H1 (cell line): Measurements from ENCODE around the gene UBP1. TPM values are rescaled to one million over a fixed set of nuclear protein-coding genes. Genes with fewer than 3 reads are reported as not detected.

Source experiments
- BRCA1 ChIP-seq: IDR thresholded peaks from 2 replicates; pipeline ENCODE4 v1.6.1; 2012; ENCODE audit warnings: low read depth, low read length, improper control_type of control experiment
- CHD2 ChIP-seq: IDR thresholded peaks from 2 replicates; pipeline ENCODE4 v1.6.1; 2012; ENCODE audit warnings: low read length, improper control_type of control experiment
- MAFK ChIP-seq: IDR thresholded peaks from 2 replicates; pipeline ENCODE4 v1.6.1; 2012; ENCODE audit warnings: low read depth, mild to moderate bottlenecking, improper control_type of control experiment, low read length
- PHF8 ChIP-seq: fragments of 200-600 bp; sonication (generic); conservative IDR thresholded peaks from 2 replicates; pipeline ENCODE4 v1.7.1; 2012; ENCODE audit warnings: low read depth, mild to moderate bottlenecking, inconsistent platforms, low read length, moderate library complexity
- POU5F1 ChIP-seq: IDR thresholded peaks from 2 replicates; pipeline ENCODE4 v1.6.1; 2011; ENCODE audit warnings: low read depth, mild to moderate bottlenecking, low read length, moderate library complexity
- SP1 ChIP-seq: IDR thresholded peaks from 2 replicates; pipeline ENCODE4 v1.6.1; 2011; ENCODE audit warnings: low read depth, low read length
- SP2 ChIP-seq: IDR thresholded peaks from 2 replicates; pipeline ENCODE4 v1.6.1; 2012; ENCODE audit warnings: mild to moderate bottlenecking, low read length, inconsistent platforms
- TBP ChIP-seq: IDR thresholded peaks from 2 replicates; pipeline ENCODE4 v1.6.1; 2011; ENCODE audit warnings: low read depth, low read length, improper control_type of control experiment
- polyA plus RNA-seq, 7 experiments: library from polyadenylated mRNA; depleted of rRNA in 3 of 7; stranded (reverse) in 5 of 7; unstranded in 2 of 7; fragments of >200 nt in 5 of 7; fragments of 200-250 nt in 2 of 7; gene quantifications; 1 replicate in 5 of 7; 2 replicates in 1 of 7; 4 replicates in 1 of 7; pipeline versions ENCODE4 v1.2.1 to v1.2.3, GENCODE V29; 2011 to 2013; ENCODE audit warnings: missing spikeins in 2 of 7, mixed read lengths in 2 of 7
- total RNA-seq: library from RNA; stranded (reverse); fragmentation: NEBNext Ultra II Directional; extraction: Animal tissue kit (Norgen Biotek cat#: 25700); gene quantifications from 2 replicates; pipeline ENCODE4 v1.2.1, GENCODE V29; 2021
- TF ChIP-seq, protein P1 (sequence below): fragments of 300-600 bp; sonication (generic); IDR thresholded peaks from 2 replicates; pipeline ENCODE4 v1.7.1; 2012; ENCODE audit warnings: low read length, moderate library complexity, mild to moderate bottlenecking, inconsistent platforms; ENCODE audit not compliant: insufficient replicate concordance
- TF ChIP-seq, protein P2 (sequence below): IDR thresholded peaks from 2 replicates; pipeline ENCODE4 v1.6.1; 2012; ENCODE audit warnings: inconsistent platforms

UBP1 gene
- total and polyA plus RNA-seq, 2 of the 8 experiments (the other 6 are each of a cell fraction or from before 2014, with no cell fraction given) = 47.3 to 71.9 TPM

DNA sequence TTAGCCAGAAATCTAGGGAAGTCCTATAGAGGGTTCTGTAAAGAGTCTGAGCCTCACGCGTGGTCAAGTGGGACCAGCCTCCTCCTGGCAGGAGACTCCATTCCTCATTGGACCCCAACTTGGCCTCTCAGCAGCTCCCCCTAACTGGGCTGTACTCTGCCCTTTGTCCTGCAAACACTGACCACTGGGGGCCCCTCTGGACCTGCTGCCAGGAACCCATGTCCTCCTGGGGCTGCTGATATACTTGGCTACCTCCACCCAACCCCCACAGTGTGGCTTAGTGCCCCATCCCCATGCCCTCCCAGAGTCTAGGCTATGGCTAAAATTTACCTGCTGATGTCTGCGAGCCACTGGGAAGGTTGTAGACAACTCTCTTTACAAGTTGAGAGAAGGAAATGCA lies 62.7 kb downstream of the UBP1 start (continued):
- TF ChIP-seq, protein P1, sequence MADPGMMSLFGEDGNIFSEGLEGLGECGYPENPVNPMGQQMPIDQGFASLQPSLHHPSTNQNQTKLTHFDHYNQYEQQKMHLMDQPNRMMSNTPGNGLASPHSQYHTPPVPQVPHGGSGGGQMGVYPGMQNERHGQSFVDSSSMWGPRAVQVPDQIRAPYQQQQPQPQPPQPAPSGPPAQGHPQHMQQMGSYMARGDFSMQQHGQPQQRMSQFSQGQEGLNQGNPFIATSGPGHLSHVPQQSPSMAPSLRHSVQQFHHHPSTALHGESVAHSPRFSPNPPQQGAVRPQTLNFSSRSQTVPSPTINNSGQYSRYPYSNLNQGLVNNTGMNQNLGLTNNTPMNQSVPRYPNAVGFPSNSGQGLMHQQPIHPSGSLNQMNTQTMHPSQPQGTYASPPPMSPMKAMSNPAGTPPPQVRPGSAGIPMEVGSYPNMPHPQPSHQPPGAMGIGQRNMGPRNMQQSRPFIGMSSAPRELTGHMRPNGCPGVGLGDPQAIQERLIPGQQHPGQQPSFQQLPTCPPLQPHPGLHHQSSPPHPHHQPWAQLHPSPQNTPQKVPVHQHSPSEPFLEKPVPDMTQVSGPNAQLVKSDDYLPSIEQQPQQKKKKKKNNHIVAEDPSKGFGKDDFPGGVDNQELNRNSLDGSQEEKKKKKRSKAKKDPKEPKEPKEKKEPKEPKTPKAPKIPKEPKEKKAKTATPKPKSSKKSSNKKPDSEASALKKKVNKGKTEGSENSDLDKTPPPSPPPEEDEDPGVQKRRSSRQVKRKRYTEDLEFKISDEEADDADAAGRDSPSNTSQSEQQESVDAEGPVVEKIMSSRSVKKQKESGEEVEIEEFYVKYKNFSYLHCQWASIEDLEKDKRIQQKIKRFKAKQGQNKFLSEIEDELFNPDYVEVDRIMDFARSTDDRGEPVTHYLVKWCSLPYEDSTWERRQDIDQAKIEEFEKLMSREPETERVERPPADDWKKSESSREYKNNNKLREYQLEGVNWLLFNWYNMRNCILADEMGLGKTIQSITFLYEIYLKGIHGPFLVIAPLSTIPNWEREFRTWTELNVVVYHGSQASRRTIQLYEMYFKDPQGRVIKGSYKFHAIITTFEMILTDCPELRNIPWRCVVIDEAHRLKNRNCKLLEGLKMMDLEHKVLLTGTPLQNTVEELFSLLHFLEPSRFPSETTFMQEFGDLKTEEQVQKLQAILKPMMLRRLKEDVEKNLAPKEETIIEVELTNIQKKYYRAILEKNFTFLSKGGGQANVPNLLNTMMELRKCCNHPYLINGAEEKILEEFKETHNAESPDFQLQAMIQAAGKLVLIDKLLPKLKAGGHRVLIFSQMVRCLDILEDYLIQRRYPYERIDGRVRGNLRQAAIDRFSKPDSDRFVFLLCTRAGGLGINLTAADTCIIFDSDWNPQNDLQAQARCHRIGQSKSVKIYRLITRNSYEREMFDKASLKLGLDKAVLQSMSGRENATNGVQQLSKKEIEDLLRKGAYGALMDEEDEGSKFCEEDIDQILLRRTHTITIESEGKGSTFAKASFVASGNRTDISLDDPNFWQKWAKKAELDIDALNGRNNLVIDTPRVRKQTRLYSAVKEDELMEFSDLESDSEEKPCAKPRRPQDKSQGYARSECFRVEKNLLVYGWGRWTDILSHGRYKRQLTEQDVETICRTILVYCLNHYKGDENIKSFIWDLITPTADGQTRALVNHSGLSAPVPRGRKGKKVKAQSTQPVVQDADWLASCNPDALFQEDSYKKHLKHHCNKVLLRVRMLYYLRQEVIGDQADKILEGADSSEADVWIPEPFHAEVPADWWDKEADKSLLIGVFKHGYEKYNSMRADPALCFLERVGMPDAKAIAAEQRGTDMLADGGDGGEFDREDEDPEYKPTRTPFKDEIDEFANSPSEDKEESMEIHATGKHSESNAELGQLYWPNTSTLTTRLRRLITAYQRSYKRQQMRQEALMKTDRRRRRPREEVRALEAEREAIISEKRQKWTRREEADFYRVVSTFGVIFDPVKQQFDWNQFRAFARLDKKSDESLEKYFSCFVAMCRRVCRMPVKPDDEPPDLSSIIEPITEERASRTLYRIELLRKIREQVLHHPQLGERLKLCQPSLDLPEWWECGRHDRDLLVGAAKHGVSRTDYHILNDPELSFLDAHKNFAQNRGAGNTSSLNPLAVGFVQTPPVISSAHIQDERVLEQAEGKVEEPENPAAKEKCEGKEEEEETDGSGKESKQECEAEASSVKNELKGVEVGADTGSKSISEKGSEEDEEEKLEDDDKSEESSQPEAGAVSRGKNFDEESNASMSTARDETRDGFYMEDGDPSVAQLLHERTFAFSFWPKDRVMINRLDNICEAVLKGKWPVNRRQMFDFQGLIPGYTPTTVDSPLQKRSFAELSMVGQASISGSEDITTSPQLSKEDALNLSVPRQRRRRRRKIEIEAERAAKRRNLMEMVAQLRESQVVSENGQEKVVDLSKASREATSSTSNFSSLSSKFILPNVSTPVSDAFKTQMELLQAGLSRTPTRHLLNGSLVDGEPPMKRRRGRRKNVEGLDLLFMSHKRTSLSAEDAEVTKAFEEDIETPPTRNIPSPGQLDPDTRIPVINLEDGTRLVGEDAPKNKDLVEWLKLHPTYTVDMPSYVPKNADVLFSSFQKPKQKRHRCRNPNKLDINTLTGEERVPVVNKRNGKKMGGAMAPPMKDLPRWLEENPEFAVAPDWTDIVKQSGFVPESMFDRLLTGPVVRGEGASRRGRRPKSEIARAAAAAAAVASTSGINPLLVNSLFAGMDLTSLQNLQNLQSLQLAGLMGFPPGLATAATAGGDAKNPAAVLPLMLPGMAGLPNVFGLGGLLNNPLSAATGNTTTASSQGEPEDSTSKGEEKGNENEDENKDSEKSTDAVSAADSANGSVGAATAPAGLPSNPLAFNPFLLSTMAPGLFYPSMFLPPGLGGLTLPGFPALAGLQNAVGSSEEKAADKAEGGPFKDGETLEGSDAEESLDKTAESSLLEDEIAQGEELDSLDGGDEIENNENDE = no peak
- no peak for TF ChIP-seq TBP
- TF ChIP-seq, protein P2, sequence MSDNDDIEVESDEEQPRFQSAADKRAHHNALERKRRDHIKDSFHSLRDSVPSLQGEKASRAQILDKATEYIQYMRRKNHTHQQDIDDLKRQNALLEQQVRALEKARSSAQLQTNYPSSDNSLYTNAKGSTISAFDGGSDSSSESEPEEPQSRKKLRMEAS = no peak
- no peak for TF ChIP-seq BRCA1
- no peak for TF ChIP-seq SP2
- TF ChIP-seq SP1 = no peak
- TF ChIP-seq POU5F1 = no peak
- TF ChIP-seq CHD2 = no peak
- TF ChIP-seq MAFK = no peak
- no peak for TF ChIP-seq PHF8
